ENCODE data around the gene CRYGB.
"Not testable (repeated sequence)": the region's sequence is repeated elsewhere in the genome, so short reads cannot be mapped to it uniquely, and the experiment has no call there.

CRYGB gene

DNA sequence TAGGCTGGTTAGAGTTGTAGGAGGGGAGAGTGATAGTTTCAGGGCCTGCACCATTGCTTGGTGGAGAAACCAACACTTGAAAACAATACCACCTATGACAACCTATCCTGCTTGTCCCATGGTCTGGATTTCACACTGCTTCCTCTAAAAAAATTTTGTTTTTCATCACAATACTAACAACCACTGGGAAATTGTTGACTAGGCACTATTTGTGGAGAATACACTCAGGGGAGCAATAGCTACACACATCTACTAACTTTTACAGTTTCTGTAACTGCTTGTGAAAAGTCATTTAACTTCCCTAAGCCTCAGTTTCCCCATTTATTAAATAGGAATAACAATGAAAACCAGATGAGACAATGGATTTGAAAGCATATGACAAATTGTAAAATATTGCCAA, 4.1 kb upstream of the CRYGB start:
- DNase-seq (ENCODE audit: low read depth, low spot score) = no peak

DNA sequence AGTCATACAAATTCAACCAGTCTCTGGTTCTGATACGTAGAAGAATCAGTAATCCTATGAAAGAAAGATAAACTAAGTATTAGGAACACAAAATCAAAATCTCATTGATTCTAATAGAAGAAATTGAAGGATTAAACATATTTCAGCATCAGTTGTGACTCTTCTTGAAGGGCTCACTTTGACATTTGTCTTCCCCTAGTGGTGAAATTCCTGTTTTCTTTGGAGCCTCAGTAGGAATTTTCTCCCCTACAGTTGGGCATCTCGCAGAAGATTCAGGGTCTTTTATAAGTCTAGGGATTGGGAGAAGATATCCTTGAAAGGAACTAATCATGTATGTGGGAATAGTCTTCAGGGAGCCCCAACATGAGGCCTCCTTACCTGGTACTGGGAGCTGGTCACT, 2.8 kb upstream of the CRYGB start:
- no peak for DNase-seq (ENCODE audit: low read depth, low spot score)

DNA sequence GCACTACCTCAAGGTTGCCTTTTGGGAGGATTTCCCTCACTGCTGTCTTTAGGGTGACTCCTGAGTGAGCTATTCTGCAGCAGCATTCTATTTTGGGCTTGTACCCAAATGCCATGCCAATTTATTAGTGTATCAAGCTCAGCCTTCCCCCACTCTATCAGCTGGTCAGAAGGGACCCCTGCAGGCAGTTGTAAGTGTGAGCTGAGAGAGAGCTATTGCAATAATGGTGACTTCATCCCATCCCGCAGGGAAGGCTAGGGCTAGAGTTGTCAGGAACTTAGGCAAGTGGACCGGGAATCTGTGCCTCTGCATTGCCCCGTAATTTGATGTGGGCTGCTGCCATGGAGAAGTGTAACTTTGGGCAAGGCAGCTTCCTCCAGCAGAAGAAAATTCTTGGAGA, 1.8 kb upstream of the CRYGB start:
- DNase-seq (ENCODE audit: low read depth, low spot score) = no peak

DNA sequence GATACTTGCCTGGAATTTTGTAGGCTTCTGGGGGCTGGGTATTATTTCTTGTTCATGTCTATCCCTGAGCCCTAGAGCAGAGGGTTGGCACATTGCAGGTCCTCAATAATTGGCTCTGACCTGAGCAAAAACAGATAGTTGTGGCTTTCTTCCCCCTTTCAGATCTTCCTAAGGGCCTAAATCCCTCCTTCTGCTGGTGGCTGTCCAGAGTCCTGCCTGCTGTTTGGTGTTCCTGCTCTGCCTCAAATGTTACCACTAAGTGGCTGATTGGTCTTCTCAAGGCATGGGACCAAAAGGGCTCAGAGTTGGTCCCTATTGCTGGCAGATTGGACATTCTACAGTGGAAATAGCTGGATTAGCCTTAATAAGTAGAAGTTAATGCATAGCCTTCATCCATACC, 1.1 kb upstream of the CRYGB start:
- DNase-seq (ENCODE audit: low read depth, low spot score) = no peak

DNA sequence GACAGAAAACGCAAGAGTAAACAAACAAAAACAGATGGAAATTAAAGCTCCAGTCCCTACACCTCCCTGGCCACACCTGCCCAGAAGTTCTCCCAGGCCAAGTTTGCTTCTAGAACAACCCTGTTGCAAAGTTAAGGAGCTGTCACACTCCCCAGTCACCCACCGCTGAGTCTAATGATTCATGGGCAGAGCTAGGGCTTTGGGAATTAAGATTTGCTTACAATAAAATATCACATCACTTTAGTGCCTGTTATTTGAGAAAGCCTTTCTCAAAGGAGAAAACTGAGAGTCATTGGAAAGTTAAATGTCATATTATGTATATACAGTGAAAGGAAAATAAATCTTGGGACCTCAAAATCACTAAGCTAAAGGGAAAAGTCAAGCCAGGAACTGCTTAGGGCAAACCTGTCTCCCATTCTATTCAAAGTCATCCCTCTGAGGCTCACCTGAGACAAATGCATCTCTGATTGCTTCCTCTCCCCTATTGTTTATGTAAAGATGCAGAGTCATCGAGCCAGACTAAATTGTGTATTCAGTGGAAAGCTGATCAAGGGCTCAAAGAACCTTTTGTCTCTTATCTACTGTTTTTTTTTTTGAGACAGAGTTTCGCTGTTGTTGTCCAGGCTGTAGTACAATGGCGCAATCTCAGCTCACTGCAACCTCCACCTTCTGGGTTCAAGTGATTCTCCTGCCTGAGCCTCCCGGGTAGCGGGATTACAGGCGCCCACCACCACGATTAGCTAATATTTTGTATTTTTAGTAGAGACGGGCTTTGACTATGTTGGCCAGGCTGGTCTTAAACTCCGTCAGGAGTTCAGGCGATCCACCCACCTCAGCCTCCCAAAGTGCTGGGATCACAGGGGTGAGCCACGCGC, 2.8 kb downstream of the CRYGB start:
- no peak for DNase-seq (ENCODE audit: low read depth, low spot score)

DNA sequence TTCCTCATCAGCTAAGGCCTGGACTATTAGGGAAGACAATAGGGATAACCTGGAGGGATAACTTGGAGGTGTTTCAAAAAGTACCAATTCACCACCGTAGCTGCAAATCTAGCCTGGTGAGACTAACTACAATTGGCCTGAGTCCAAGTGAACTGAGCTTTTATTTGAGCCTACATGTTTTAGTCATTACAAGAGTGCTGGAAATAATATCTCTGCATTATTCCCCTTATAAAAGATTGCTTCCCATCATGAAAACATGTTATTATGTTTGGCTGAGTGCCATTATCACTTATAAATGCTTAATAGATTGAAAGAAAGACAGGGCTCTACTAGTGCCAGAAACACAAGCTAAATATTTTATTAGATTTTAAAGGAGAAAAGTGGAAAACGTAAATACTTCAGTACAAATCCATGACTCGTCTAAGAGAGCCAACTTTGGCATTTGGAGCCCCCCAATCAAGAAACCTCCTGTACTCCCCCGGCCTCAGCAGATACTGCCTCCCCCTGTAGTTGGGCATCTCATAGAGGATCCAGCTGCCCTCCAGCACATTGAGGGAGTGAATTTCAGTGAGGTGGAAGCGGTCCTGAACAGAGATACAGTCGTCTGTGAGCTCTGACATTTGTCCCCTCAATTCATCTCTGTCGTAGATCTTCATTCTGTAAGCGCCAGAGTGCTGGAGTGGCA, 3.6 kb downstream of the CRYGB start:
- DNase-seq (ENCODE audit: low read depth, low spot score) = peak; percentile 49

DNA sequence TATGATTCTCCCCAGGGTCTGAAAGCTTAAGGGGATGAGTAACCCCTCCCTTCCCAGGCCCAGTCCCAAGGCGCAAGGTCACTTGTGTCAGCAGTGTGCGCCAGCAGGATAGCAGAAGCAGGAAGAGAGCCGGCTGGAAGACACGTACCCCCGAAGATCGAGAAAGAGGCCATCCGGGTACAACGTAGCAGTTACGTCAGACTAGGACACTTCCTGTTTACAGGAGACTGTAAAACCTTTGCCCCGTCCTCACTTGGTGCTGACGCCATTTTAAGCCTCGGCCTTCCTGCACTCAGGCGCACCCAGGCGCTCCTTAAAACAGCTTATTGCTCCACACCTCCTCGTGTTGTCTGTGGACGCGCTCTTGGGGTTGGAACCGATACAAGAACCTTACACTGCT, 6.5 kb downstream of the CRYGB start:
- no peak for DNase-seq (ENCODE audit: low read depth, low spot score)

DNA sequence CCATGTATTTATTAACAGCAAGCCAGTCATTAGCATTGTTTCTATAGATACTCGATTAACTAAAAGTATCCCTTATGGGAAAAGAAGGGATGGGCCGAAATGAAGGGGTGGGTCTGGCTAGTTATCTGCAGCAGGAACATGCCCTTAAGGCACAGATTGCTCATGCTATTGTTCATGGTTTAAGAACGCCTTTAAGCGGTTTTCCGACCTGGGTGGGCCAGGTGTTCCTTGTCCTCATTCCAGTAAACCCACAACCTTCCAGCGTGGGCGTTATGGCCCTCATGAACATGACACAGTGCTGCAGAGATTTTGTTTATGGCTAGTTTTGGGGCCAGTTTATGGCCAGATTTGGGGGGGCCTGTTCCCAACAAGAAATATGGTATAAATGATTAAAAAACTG, 7.6 kb downstream of the CRYGB start:
- DNase-seq (ENCODE audit: low read depth, low spot score) = not testable (repeated sequence)

DNA sequence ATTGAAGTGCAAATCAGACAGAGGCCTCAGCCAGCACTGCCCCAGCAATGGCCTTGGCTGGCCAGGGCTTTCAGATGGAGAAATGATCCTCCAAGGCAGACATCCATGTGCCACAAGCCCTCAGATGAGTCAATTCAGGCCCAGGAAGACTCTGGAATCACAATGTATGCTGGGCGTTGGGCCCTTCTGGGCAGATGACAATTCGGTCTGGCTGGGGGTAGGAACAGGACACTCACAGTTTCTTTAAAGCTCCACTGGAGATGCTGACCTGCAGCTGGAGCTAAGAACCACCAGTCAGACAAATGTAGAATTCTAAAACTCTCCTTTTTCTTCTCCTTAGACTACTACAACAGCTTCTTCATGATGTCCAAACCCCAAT, 9.3 kb downstream of the CRYGB start:
- DNase-seq (ENCODE audit: low read depth, low spot score) = no peak

DNA sequence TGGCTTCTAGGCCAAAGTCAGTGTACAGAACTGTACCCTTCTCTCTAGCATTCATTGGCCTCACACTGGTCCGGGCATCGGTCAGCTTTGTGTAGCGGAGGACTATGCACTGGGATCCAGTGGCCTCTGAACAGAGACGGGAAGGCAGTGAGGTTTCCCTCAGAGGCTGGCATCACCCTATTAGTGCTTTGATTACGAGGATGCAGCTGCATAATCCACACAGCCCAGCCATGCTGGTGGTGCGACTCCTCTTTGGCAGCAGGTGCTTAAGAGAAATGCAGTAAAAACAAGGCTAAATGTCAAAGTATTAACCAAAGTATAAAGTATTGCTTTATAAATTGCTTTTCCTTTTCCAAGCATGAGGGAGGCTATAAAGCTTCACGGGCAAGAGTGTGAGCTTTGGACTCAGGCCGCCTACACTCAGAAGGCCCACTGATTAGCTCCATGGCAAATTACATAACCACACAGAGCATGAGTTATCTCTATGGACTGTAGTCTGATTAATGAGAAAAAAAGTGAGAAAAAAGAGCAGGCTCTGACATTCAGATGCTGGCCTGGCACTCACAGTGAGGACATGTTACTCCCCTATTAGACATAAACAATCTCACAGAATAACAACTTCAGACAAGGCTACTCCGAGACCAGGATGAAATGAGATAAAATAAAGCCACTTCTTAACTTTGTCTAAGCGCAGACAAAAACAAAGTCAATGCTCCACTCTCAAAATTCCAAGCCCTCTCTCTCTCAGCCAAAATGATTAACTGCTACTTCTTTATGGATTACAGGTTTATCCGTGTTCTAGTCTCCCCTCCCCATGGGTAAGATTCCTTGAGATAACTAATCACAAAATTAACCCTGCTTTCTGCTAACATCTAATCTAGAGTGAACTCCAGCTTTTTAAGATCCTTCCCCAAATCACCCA, 9.9 kb downstream of the CRYGB start:
- no peak for DNase-seq (ENCODE audit: low read depth, low spot score)

DNA sequence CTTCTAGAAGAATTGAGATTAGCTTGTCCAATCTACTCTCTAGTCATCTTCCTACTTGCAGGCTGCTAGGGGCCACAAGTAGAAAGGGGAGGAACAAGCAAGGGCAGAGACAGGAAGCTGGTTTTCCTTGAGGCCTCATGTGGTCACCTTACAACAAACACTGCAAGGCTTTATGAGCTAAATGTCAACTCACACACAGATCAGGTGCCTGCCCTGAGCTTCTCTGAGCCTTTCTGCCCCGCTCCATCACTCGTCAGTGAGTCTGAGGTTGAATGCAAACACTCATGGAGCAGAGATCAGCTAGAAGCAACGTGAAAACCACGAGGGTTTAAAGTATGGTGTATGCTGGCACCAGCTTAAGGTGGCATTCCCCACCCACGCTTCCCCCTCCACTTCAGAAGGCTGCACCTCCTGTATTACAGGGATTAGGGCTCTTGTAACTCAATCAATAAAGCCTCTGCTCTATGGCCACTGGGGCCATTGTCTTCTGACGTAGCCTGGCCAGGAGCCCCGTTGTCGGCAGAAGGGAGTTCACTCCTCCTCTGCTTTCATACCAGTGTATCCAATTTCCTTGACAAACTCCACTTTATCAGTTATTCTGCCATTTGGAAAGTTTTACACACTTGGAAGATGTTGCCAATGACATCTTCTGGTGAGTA, 10.9 kb downstream of the CRYGB start:
- no peak for DNase-seq (ENCODE audit: low read depth, low spot score)

DNA sequence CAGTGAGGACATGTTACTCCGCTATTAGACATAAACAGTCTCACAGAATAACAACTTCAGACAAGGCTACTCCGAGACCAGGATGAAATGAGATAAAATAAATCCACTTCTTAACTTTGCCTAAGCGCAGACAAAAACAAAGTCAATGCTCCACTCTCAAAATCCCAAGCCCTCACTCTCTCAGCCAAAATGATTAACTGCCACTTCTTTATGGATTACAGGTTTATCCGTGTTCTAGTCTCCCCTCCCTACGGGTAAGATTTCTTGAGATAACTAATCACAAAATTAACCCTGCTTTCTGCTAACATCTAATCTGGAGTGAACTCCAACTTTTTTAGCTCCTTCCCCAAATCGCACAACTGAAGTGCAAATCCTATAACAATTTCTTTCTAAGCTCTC, 15.2 kb downstream of the CRYGB start:
- DNase-seq (ENCODE audit: low read depth, low spot score) = no peak

DNA sequence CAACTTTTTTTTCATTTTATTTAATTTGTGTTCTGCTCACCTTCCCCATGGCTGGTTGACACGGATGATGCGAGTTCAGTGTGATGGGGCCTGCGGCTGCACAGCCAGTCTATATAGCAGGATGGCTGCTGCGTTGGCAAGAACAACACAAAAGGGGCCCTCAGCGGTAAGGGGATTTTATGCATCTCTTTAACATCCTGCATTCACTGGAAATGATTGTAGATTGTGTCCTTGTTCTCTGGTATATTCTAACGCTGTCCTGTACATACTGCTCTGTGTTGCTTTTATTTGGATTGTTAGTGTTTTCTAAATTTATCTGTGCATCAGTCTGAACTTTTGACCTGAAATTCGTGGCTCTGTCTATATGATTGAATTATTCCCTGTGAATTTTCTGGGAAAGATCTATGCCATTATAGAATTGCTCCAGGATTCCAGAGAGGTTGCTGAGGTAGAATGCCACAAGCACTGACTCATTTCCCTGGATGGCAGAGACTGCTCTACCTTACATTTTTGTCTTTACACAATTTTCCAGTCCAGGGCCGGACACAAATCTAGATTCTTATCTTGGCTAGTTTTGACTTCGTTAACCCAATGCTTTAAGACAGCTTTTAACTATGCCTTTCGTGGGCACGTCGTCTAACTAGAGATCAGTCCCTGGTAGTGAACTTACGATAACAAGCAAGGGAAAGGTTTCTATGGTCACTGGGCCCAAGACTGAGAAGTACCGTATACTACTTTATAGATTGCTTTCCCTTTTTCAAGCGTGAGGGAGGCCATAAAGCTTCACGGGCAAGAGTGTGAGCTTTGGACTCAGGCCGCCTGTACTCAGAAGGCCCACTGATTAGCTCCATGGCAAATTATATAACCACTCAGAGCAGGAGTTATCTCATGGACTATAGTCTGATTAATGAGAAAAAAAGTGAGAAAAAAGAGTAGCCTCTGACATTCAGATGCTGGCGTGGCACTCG, 15.9 kb downstream of the CRYGB start, which contains the start of gene CRYGC:
Gene CRYGC, minus strand, starts transcription at position 85 of the 968 bp plus-strand sequence. Its CDS starts 36 bp downstream, at position 49.
- DNase-seq (ENCODE audit: low read depth, low spot score) = peak; percentile 72

DNA sequence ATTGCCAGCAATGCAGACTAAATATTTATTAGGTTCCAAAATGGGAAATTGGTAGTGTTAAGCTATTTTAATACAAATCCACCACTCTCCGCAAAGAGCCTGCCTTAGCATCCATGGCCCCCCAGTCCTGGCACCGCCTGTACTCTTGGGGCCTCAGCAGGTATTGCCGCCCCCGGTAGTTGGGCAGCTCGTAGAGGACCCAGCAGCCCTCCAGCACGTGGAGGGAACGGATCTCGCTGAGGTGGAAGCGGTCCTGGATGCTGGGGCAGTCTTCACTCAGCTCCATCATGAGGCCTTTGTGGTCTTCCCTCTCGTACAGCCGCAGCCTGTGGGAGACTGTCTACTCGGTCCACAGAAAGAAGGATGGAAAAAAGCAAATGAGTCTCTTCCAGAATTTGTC, 17.8 kb downstream of the CRYGB start:
- no peak for DNase-seq (ENCODE audit: low read depth, low spot score)

DNA sequence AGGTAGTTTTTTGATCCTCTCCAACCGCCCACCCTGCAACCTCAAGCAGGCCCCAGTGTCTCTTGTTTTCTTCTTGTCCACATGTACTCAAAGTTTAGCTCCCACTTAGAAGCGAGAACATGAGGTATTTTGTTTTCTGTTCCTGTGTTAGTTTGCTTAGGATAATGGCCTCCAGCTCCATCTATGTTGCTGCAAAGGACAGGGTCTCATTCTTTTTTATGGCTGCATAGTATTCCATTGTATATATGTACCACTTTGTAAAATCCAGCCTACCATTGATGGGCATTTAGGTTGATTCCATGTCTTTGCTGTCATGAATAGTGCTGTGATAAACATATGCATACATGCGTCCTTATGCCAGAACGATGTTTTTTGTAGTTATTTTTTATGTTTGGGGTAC, 18.9 kb downstream of the CRYGB start:
- no peak for DNase-seq (ENCODE audit: low read depth, low spot score)

DNA sequence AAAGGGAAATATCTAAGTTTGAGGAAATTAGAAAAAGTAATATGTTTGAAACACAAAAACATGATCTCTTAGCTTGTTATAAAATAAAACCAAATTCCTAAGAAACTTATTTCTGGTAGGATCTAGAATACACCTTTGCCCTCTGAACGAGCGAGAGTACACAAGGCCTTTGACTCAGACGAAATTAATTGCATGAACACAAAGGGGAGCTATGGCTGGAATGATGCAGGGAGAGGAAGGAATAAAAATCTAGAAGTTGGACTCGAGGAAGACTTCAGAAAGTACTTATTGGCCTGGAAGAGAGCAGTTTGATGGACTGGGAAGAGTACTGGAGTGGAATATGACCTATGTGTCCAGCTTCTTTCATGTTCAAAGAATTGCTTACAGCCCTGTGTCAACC, 20.7 kb downstream of the CRYGB start:
- DNase-seq (ENCODE audit: low read depth, low spot score) = no peak

DNA sequence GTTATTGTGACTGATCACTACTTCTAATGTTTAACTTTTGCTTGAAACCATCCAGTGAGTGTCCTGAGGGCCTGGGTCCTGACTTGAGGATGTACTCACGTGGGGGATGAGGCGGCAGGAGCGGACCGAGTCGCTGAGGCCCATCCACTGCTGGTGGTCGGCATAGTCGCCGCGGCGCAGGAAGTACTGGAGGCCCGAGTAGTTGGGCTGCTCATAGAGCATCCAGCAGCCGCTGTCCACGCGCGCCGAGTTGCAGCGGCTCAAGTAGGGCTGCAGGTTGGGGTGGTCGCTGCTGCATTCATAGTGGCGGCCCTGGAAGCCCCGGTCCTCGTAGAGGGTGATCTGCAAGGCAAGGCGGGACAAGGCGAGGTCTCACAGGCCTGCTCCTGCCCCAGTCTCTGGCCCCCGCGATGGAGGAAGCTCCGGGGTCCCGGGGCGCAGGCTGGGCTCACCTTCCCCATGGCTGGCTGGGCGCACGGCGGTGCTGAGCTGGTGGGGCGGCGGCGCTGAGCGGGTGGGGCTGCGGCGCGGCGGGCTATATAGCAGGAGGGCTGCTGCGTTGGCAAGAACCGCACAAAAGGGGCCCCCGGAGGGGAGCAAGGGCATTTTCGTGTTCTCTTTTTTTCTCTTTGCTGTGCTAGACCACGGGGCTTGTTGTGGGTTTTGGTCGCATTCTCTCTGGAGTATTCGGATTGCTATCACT, 21.8 kb downstream of the CRYGB start, which contains the start of gene CRYGD:
Gene CRYGD, minus strand, starts transcription at position 512 of the 703 bp plus-strand sequence. Its CDS starts 51 bp downstream, at position 461.
- DNase-seq (ENCODE audit: low read depth, low spot score) = peak; percentile 44

DNA sequence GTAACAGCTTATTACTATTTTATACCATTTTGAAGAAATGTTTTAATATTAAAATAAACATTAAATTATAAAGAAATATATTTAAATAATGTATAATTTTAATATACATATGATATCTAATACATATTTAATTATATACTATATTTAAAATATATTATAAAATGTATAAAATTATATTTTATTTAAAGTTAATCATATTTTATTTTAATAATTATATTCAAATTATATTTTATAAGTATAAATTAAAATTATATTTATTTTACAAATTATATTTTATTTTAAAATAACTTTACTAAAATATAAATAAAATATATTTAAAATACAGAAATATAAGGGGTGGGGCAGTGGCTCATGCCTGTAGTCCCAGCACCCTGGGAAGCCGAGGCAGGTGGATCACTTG, 23.7 kb downstream of the CRYGB start:
- DNase-seq (ENCODE audit: low read depth, low spot score) = no peak

DNA sequence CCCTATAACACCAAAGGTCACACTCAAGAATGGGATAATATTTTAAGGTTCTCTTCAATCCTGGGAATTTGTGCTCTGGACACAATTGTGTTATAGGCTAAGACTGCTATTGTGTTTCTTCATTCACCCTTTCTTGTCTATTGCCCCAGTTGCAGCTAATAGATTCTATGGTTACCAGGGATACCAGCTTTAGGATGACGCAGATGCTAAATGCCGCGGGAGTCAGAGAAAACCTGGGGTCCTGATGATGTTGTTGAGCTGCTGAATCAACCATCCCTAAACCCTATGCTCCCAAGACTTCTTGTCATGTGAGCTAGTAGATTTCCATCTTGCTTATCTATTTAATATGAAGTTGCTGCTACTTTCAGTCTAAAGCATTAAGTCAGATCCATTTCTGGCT, 27.0 kb downstream of the CRYGB start:
- no peak for DNase-seq (ENCODE audit: low read depth, low spot score)

DNA sequence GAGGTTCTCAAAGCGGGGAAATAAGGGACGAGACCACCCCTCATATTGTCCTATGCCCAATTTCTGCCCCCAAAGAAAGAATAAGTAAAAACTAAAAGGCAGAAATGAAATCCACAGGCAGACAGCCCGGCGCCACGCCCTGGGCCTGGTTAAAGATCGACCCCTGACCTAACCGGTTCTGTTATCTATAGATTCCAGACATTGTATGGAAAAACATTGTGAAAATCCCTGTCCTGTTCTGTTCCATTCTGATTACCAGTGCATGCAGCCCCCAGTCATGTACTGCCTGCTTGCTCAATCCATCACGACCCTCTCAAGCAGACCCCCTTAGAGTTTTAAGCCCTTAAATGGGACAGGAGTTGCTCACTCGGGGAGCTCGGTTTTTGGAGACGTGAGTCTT, 28.6 kb downstream of the CRYGB start:
- not testable (repeated sequence) for DNase-seq (ENCODE audit: low read depth, low spot score)
